MV-4-11 (cell line): ENCODE data around the gene ZNF784.
"Not testable (repeated sequence)": the region's sequence is repeated elsewhere in the genome, so short reads cannot be mapped to it uniquely, and the experiment has no call there.

ENCODE experiments used
- DNase-seq: peaks from one replicate; lab custom pipeline; 2025; lab: John Stamatoyannopoulos, UW

Gene ZNF784

DNA sequence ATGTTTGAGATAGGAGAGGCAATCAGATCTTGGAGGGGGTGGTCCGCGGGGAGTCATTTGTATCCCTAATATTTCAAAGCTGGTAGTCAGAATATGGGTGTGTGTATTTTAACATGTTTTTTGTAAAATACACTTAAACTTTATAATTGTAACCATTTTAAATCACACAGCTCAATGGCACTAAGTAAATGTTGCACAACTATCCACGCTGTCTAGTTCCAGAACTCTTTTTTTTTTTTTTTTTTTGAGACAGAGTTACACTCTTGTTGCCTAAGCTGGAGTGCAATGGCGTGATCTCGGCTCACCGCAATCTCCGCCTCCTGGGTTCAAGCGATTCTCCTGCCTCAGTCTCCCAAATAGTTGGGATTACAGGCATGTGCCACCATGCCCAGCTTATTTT is 40.5 kb downstream of the ZNF784 start:
- peak; percentile 25 for DNase-seq

GRCh38 chr19:55582284-55582683 is 42.1 kb downstream of the ZNF784 start:
- not testable (repeated sequence) for DNase-seq

GRCh38 chr19:55581823-55582223 is 42.5 kb downstream of the ZNF784 start:
- no peak for DNase-seq

DNA sequence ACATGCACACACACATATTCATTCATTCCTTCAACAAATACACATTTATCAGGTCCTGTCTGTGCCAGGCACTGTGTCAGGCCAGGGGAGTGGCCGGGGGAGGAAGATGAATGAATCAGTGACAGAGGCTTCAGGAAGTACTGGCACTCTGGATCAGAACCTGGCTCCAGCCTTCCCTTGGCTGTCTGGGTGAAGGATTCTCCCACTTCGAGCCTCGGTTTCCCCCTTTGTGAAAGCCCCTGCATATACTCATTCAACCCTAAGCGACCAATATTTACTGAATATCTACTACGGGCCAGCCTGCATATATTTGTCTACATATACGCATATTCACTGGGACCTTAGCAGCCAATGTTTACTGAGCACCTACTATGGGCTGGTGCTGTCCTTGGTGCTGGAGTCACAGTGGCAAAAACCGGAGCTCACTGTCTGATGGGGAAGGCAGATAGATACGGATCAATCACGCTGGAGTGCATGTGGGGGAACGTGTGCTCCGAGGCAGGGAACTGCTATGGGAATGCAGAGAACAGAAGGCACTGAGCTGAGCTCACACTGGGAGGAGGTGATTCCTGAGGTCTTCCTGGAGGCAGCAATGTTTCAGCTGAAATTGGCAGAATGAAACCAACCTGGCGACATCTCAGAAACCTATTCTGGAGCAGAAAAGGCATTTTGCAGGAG is 43.1 kb downstream of the ZNF784 start:
- no peak for DNase-seq

DNA sequence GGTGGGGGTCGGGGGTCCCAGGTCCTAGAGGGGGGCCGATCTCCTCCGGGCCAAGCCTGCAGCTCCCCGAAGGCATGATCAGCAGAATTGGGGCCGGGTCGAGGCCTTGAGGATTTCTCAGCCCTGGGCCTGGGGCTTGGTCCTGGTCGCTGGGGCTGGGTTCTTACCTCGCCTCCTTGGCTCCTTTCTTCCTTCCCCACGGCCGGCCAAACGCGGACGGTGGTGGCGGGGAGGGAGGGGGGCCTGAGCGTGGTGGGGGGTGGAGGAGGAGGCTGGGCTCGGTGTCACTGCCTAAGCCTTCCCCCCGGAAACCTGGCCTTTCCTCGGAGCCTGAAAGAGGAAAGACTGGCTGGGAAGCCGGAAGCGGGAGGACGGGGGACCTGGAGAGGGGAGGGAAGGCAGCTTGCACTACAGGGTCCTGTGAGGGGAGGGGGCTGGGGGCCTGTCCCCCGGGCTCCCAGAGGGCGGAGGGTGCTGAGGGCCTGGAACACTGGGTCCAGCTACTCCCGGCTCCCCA is 43.7 kb downstream of the ZNF784 start, which contains the start of gene ZNF579:
Gene ZNF579 (minus strand): TSS at position 221 of the 517 bp plus-strand sequence. CDS start 1,209 bp downstream, outside the sequence.
- DNase-seq: peak; percentile 83

GRCh38 chr19:55579766-55580621 is 44.4 kb downstream of the ZNF784 start:
- no peak for DNase-seq

GRCh38 chr19:55578761-55579747 is 45.3 kb downstream of the ZNF784 start:
- DNase-seq: no peak

DNA sequence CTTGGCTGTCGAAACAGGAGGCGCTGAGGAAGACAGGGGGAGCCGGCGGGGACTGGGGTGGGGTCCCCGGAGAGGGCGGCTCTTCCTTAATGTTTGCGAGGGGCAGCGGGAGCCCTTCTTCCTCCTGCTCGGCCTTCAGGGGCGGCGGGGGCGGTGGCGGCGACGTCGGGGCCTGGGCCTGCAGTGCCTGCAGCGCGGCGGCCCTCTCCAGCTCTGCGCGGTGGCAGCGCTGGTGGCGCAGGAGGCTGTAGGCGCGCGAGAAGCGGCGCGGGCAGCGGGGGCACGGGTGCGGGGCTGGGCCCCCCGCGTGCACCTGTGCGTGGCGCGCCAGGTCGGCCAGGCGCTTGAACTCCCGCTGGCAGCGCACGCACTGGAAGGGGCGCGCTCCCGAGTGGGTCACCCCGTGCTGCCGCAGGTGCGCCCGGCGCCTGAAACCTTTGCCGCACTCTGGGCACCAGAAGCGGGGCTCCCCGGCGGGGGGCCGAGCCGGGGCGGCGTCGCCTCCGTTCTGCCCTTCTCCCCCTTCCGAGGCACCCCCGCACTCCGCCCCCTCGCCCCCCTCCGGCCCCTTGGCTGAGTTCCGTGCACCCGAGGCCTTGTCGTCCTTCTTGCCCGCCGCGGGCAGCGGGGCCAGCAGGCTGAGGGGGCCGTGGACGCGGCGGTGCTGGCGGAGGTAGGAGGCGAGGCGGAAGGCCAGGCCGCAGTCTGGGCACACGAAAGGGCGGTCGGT is 46.2 kb downstream of the ZNF784 start:
- no peak for DNase-seq

DNA sequence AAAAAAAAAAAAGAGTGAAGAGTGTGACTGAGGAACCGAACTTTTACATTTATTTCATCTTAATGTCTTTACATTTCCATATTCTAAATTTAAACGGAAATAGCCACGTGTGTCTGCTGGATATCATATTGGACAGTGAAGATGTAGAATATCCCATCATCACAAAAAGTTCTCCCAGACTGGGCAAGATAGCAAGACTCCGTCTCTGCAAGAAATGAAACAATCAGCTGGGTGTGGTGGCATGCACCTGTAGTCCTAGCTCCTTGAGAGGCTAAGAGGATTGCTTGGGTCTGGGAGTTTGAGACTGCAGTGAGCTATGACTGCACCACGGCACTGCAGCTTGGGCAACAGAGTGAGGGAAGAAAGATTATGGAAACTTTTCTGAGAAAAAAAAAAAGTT is 47.6 kb downstream of the ZNF784 start:
- DNase-seq: no peak

- DNase-seq: not testable (repeated sequence)
These were observed 50.4 kb downstream of the ZNF784 start for GRCh38 chr19:55573929-55574328.
